Measurements from ENCODE around the gene PTTG1IP.

Gene PTTG1IP

GRCh38 chr21:44822484-44823178 is 50.9 kb downstream of the PTTG1IP start (continued):
- TF ChIP-seq ZBTB49 (tag by site-specific recombination; IDR thresholded peaks at IDR 0.05; ENCODE audit: low read depth) (no peak), ZNF280D (tag by site-specific recombination; IDR thresholded peaks at IDR 0.05) (peak; percentile 66; the same call in 1 of the 2 replicates), ZNF184 (tag by site-specific recombination; IDR thresholded peaks at IDR 0.05) (peak; percentile 70), SETDB1 (IDR thresholded peaks at IDR 0.05; ENCODE audit: insufficient read length, low read length) (peak; percentile 89), ZNF510 (tag by site-specific recombination; IDR thresholded peaks at IDR 0.05; ENCODE audit: insufficient replicate concordance) (peak; percentile 80), ZNF548 (tag by site-specific recombination; IDR thresholded peaks at IDR 0.05) (no peak), SCRT2 (tag by site-specific recombination; IDR thresholded peaks at IDR 0.05) (no peak), ZNF433 (tag by site-specific recombination; IDR thresholded peaks at IDR 0.05; ENCODE audit: low read depth) (no peak), REPIN1 (tag by site-specific recombination; IDR thresholded peaks at IDR 0.05; ENCODE audit: low read depth) (no peak), GLI4 (tag by site-specific recombination; IDR thresholded peaks at IDR 0.05) (0 out of 2 replicates have a peak, but pooled peaks have one; percentile 9), BCL11B (tag by site-specific recombination; IDR thresholded peaks at IDR 0.05; ENCODE audit: low read depth) (no peak), ZNF558 (tag by site-specific recombination; IDR thresholded peaks at IDR 0.05) (peak; percentile 70; the same call in 1 of the 2 replicates), ZNF324 (tag by site-specific recombination; IDR thresholded peaks at IDR 0.05) (peak; percentile 27; the same call in 1 of the 2 replicates), ZNF473 (tag by site-specific recombination; IDR thresholded peaks at IDR 0.05) (no peak), ZNF114 (tag by site-specific recombination; IDR thresholded peaks at IDR 0.05) (no peak), ZNF843 (tag by site-specific recombination; IDR thresholded peaks at IDR 0.05) (no peak), MZF1 (tag by site-specific recombination; IDR thresholded peaks at IDR 0.05; ENCODE audit: borderline replicate concordance) (no peak), ZNF16 (tag by site-specific recombination; IDR thresholded peaks at IDR 0.05; ENCODE audit: low read depth) (no peak), KLF8 (tag by site-specific recombination; IDR thresholded peaks at IDR 0.05) (peak; percentile 63), ZNF350 (tag by site-specific recombination; IDR thresholded peaks at IDR 0.05) (no peak), OVOL3 (tag by site-specific recombination; IDR thresholded peaks at IDR 0.05) (no peak), ZNF214 (tag by site-specific recombination; IDR thresholded peaks at IDR 0.05; ENCODE audit: borderline replicate concordance) (no peak), ZNF518A (tag by site-specific recombination; conservative IDR thresholded peaks at IDR 0.05; ENCODE audit: low read depth) (peak; percentile 33; the same call in 1 of the 2 replicates), ZNF560 (tag by site-specific recombination; IDR thresholded peaks at IDR 0.05; ENCODE audit: borderline replicate concordance) (no peak), ZBTB21 (tag by site-specific recombination; IDR thresholded peaks at IDR 0.05) (no peak), ZNF626 (tag by site-specific recombination; IDR thresholded peaks at IDR 0.05) (peak; percentile 85; the same call in 1 of the 2 replicates)
- TF ChIP-seq, protein P1, sequence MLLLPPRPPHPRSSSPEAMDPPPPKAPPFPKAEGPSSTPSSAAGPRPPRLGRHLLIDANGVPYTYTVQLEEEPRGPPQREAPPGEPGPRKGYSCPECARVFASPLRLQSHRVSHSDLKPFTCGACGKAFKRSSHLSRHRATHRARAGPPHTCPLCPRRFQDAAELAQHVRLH (tag by site-specific recombination; IDR thresholded peaks at IDR 0.05), result no peak
- TF ChIP-seq, protein P2, sequence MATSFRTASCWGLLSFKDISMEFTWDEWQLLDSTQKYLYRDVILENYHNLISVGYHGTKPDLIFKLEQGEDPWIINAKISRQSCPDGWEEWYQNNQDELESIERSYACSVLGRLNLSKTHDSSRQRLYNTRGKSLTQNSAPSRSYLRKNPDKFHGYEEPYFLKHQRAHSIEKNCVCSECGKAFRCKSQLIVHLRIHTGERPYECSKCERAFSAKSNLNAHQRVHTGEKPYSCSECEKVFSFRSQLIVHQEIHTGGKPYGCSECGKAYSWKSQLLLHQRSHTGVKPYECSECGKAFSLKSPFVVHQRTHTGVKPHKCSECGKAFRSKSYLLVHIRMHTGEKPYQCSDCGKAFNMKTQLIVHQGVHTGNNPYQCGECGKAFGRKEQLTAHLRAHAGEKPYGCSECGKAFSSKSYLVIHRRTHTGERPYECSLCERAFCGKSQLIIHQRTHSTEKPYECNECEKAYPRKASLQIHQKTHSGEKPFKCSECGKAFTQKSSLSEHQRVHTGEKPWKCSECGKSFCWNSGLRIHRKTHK (tag by site-specific recombination; IDR thresholded peaks at IDR 0.05), result 0 out of 2 replicates have a peak, but pooled peaks have one; percentile 11

Data from HEK293 (cell line).